DMS 273 treated with DMSO at 0.1 percent for 48 hours (cell line): ENCODE measurements around the gene EHF.

Source experiments
- DNase-seq: peaks from one replicate; lab custom pipeline; 2025; lab: John Stamatoyannopoulos, UW

EHF gene

DNA sequence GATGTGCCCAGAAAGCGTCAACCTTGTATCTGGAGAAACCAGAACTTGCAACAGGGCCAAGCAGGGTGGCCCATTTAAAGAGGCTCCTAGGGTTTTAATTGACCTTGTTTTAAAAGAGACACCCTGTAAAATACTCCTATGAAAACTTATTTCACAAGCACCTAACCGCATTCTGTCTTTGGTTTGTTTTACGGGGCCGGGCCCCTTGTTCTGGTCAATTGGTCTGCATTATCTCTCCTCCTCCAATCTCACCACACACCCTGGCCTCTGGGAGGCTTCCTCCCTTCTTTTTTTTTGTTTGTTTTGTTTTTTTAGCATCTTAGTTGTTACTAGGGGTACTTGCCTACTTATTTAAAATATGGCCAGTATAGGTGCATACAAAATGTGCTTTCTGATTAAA is 4.7 kb downstream of the EHF start:
- DNase-seq, result no peak

DNA sequence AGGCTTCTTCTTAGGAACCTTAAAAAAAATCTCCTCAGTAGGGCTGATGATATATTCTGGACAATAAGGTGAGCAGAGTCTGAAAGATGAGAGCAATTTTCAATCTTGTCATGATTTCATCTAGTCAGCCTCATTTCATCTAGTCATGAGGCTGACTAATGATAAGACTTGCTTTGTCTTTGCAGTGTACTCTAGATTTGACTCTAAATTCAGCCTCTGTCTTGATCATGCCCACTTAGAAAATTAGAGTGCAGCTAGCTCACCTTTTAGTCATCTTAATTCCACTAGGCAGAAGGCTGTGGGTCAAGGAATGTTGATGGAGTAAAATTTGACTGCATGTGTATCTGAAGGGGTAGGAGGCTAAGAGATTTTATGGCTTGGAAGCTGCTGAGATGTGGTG is 5.5 kb downstream of the EHF start:
- DNase-seq, result no peak

DNA sequence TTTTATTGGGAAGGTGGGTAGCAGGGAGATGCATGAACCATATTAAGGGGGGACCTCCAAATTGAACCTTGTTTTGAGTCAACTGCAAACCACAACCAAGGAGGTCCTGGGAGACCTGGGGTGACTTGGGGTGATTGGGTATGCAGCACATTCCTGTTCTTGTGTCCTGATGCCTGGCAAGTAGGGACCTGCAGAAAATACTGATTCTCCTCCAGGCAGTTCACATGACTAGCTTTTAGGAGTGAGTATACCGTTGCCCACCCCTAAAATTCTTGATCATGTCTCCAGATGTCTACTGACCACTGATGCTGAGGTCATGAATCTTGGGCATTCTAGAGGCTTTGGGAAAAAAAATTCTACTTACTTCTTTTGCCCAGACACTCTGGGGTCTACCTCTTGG is 6.3 kb downstream of the EHF start:
- DNase-seq, result no peak

DNA sequence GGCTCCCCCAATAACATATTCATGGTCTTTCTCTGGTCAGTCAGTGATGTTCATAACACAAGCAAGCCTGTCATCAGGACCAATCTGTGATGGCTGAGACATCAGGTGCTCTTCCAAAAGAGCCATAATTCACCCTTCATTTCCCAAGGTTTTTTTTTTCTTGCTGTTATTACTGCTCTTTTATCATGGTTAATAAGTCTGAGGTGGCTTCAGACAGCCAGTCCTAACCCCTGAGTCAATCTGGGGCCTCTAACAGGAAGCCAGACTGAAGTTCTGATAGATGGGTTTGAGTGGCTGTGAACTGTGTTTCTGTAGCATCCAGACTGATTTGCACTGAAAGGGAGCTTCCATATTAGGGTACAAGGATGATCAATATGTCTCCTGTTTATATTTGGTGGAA is 8.8 kb downstream of the EHF start:
- DNase-seq, result no peak

DNA sequence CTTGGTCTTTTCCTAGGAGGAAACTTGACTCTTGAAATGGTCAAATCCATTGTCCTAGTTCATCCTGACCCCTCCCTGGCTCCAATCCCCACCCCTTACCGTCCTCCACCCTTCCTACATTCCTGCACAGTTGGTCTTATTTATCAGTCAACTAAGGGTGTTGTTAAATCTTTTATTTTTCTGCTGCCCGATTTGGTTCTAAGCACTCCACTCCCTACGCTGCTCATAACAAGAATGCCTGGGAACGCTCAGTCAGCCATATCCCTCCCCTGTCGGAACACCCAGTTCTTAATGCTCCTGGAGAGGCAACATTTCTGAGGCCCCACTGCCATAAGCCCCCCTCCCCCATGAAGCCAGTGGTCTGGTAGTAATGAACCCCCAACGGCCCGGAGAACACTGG is 9.7 kb downstream of the EHF start:
- DNase-seq, result no peak

DNA sequence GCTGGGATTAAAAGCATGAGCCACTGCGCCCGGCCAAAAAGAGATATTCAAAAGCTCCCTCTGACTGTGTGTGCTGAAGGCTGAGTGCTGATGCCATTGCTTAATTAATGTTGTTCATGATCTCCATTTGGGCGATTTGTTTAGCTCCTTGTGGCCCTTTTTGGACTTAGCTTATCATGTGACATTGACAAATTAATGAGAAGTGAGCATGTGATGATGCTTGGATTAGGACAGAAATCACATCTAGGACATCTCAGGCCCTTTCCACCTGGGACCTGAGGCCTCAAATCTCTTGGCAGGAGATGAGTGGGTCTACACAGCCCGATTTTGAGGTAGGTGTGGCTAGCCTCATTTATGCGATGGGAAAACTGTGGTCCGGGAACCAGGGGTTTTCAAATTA is 10.4 kb downstream of the EHF start:
- DNase-seq, result no peak

DNA sequence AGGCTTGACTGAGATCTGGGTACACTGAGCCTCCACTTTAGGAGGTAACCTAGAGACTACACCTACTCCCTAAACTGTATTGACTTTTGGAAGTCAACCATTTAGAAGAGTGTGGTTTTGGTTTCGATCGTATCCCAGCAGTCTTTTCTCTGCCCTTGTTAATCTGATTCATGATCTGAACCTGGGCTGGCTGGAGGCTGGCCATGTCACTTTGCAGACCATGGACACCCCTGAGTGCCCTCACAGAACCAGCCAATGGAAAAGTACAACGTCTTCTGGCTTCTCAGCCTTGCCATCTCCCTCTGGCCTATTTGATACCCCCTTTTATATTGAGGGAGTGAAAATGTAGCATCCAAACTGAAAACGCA is 10.8 kb downstream of the EHF start:
- no peak for DNase-seq

DNA sequence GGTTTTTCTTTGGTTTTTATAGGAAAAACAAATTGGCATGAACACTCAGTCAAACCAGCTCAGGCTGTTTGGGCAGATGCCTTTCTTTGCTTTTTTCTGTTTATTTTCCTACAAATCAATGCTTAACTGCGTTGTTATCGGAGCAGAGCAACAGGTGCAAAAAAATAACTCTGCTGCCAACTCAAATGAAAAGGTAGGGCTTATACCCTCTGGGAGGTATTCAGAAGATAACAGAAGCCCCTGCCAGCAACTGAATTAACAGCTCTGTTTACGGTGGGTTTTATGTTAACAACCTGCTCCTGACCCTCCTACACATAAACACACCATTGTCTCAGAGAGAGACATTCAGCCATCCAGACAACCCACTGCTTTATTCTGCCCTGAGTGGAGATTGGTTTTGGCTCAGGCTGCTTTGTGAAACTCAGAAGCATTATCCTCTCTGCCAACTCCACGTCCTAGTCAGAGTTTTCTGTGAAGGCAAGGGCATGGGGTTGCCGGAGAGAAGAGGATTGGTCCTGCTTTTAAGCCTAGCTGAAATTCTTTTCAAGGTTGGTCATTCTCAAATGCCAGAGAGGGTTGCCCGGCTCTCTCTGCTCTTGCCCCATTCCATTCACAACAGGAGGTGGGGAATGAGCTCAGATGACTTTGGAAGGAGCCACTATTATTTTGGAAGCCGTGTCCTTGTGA is 11.4 kb downstream of the EHF start:
- no peak for DNase-seq

DNA sequence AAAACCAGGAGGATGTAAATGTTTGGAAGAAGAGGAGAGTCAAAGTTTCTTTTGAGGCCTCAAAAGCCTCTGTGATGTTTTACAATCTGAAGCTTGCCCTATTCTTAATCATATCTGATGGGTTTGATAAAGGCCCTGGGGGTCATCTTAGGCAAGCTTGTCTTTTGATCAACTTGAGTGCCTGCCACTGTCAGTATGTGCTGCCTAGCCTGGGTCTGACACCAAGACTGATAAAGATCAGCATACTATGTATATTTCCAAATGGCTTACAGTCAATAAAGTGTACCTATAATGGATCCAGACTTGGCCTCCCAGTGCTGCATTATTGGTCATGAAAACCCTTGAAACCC is 12.7 kb downstream of the EHF start:
- DNase-seq, result no peak

DNA sequence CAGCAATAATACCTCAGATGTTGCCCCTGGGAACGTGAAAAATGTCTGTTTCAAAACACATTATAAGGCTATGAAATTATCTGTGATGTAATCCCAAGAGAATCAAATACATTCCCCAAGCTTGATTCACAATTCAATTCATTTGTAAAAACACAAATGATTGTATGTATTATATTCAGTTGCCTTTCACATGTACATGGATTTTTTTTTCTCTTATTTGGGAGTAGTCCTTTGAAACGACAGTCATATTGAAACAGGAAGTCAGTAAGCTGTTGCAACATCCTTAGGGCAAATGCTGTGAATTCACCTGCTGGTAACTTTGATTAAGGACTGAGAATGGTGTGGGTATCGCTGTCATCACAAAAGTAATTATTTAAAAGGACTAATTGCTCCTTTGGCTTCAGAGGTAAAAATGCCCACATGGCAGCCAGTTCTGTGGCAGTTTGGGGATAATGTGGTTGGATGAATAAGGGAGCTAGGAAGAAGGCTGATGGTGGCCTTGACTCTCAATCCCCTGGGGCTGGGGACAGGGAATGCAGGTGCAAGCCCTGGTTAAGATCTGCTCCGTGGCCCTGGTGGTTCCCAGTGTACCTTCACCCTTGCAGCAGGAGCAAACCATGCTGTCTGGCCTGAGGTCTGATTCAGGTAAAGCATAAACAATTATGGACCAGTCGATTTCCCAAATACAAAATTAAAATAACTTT is 13.2 kb downstream of the EHF start:
- DNase-seq, result no peak

DNA sequence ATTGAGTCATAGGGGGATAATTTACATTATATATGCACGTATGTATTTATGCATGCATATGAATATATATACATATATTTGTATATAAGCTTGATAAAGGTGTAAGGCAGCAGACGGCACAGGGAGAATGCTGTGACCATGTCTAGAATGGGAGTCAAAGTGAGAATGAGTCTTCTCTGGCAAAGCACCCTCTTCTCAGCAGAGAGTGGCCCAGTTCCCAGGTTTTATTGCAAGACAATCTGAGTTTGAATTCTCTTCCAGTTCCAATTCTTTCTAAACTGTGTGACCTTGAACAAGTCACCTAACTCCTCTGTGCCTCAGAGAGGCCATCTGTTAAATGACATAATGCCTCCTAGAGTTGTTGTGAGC is 13.8 kb downstream of the EHF start:
- DNase-seq, result no peak

DNA sequence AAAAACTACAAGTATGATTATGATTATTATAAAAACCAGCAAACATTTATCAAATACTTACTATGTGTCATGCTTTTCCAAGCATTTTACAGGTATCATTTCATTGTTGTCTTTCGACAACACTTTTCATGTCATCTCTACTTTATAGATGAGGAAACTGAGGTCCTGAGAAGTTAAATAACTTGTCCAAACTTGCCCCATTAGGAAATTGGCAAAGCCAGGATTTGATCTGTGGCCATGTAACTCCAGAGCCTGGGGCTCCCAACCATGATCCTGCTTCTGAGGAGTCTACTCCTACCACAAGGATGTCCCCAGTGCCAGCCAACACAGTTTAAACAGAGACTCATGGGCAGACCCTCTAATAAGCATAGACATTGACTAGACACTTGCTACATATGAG is 15.2 kb downstream of the EHF start:
- DNase-seq, result no peak

DNA sequence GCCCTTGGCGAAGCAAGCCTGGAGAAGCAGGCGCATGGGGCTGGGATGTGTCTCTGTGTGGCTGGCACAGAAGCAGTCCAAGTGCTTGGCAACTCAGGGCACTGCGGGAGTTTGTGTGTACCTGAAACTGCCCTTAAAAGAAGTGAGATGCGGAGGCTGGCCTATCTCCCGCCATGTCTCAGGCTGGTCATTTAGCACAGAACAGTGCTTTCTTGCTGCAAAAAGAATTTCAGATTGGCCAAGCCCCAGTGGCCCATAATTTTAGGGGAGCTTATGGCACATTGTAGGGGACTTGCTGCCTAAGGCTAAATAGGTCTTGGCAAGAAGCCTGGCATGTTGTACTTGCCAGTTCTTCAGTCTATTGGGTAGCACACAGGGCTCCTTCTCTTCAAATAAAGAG is 16.4 kb downstream of the EHF start:
- DNase-seq, result no peak

DNA sequence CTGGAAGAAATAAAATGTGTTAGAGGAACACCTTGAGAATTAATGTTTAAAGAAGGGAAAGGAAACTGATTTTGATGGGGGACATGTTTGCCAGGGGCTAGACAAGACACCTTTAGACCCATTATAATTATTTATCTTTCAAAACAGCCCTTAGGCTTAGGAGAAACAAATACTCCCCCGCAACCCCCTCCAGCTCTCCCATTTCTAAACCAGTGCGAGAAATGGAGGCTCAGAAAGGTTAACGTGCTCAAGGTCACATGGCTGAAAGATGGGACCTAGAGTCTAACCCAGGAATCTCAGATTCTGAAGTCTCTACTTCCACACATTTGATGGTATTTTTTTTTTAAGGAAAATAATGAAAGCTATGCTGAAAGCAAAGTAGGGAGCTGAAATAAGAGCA is 18.0 kb downstream of the EHF start:
- DNase-seq, result no peak

DNA sequence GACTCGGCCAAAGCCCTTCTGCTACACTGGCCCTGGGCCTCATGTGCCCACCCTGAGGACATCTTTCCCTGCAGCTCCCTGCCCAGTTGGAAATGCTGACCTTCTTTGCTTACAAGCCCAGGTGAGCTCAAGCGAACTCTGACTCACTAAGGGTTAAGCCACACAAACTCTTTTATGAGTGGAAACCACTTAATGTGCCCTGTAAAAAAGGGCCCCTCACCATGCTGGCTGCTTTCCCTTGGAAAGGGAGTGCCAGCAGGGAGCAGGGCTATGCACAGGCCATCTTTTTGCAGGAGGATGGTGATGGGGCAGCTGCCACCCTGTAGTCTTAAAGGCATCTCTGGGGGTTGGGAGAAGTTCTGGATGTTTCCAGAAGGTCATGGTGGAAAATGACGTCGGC is 18.7 kb downstream of the EHF start:
- DNase-seq, result no peak

DNA sequence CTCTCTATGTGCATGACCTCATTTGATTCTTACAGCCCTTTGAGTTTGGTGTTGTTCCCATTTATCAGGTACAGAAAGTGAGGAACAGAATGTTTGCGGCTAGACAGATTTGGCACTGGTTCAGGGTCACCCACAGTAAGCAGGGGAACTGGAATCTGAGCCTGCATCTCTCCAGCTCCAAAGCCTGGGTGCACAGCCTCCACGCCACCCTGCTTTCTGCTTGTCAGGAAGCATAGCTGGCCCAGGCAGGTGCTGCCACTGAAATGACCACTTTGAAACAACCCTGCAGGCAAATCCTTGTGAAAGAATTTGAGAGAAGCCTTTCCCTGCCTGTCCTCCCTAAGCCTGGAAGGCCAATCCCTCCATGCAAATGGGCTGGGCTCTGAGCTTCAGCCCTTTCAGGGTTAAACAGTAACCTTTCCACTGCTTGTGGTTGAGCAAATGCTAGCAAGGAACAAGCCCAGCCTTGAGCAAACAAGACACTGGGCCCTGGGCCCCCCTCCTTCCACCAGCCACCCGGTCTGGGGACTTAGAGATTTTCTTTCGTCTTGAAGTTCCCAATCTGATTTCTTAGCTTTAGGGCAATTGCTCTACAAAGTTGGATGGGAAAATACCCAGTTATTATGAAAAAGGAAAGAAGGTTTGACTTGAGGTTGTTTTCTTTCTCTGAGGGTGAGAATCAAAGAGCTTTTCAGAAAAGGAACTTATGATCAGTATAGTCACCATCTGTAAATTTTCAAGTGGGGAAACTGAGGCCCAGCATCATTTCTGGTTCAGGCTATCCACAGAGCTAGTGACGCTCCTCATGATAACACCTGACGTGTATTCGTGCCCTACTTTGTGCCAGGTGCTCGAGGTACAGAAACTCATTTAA is 19.4 kb downstream of the EHF start:
- no peak for DNase-seq

DNA sequence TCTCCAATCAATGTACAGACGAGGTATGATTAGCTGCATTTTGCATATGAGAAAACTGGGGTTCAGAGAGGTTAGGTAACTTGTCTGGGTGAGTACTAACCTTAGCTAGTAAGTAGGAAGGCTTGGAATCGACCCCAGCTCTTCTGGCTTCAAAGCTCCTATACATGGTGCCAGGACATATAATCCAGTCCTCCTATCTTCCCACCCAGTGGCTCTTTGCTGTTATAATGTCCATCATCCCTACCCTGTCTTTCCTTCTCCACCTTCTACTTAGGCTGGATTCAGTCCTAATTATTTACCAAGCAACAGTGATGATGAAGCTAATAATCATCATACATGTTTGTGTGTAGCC is 20.0 kb downstream of the EHF start:
- no peak for DNase-seq

DNA sequence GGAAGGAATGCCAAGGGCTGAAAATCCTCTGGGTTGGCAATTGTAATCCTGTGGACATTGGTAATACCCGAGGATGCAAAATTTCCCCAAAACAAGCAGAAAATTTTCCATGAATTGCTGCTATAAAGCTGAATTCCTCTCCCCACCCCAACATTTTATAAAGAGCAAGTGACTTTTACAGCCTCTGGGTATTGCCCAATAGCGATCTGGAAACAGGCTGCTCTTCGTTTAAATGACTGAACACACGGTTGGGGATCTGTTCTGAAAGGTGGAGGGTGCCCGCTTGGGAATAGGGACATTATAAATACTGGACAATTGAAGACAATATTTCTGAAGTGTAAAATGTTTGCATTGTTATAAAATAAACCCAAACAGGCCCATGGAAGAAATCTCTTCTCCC is 20.6 kb downstream of the EHF start:
- DNase-seq, result no peak

DNA sequence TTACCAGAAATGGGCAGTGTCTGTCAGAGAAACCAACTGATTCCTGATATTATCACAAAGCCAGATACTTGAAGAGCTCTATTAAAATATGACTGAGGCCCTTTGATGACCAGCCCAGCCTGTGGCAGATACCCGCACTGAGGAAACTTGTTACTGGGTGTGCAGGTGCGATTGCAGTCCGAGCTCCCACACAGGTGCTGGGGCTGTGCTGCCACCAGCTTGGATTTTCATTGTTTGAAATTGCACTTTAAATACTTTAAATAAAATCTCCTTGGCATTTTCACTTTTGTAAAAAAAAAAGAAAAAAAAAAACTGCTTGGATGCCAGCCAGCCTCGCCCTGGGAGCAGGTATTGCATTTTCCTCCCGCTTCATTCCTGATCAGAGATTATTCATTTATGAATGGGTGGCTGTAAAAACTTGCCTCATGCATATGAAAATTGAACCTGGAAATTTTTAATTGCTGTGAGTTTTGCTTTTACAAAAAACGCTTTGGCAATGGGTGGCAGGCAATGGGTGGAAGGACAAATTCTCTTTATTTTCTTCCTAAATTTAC is 21.2 kb downstream of the EHF start:
- no peak for DNase-seq

DNA sequence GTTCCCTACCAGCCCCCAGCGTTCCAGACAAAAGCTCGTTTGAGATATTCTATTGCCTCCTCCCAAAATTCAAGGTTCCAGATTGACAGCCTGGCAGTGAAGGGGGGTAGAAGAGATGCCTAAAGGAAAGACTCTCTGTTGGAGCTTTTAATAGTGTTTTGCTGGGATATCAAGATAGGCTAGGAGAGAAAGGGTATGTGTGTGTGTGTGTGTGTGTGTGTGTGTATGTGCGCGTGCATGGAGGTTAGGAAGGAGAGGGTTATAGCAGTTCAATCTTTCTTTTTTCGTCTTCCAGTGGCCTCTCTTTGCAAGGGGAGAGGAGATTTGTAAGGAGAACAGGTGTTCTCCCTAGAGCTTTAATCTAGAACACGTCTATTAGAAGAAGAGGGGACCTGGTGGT is 22.0 kb downstream of the EHF start:
- no peak for DNase-seq

DNA sequence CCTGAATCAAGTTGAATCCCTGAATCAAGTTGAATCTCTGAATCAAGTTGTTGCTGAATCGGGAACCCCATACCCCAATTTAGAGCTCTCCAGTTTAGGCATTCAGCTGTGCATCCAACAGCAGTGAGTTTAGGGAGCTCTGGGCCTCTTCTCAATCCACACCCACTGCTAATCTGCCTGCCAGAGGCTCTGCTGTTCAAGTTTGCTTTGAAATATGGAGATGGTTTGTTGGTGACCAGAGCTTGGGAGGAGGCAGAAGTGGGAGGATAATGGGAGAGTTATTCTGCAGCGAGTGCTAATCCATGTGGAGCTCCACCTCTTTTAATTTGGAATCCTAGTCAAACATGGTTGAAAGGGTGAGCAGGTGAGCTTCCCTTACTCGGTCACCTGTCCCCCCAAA is 22.4 kb downstream of the EHF start:
- DNase-seq, result no peak

DNA sequence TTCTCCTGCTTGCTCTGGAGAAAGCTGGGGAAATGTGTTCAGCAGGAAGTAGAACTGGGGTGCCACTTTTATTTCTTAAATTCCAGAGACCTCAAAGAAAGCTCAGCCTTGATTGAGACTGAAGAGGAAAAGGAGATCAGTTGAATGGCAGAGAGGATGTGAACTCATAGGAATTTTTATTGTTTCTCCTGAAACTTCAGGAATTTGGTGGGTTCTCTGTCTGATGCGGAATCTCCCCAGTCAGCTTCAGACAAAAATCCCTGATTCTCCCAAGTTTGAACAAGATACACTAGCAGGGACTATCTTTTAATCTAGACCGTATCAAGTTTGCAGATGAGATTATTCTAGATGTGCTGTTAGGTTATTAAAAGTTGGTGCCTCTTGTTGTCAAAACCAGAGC is 23.0 kb downstream of the EHF start:
- DNase-seq, result no peak

DNA sequence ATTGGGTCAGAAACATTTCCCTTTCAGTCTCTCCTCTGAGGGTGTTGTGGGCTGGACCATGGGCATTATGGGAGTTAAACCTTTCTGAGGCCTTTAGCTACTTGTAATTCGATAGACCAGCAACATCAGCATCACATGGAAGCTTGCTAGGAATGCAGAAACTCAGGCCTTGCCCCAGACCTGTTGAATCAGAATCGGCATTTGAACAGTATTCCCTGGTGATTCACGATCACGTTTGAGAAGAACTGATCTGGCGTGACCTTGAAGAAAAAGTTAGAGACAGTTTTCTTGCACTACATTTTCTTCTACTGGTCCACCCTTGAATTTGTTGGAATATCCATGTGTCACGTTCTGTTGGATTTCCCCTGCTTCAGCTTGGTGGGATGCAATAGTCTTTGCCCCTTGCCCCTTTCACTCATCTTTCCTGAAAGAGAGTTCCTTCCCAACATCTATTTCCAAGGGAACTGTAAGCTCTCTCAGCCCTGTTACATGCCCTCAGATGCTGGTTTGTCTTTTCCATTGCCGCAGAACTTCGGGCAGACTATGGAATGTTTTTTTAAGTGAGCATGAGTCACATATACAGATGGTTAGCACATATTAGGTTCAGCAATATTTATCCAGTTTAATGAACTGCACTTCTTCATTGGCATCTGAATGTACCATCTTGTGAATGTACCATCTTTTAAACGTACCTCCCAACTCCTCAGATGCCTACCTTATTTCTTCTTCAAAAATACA is 23.9 kb downstream of the EHF start:
- no peak for DNase-seq
